NCI-H128 (cell line): ENCODE data around the gene C2CD3.
"Not testable (repeated sequence)": the region's sequence is repeated elsewhere in the genome, so short reads cannot be mapped to it uniquely, and the experiment has no call there.

Source experiments
- DNase-seq: peaks from one replicate; lab custom pipeline; 2025; ENCODE audit not compliant: unreplicated experiment; lab: John Stamatoyannopoulos, UW

C2CD3 gene

DNA sequence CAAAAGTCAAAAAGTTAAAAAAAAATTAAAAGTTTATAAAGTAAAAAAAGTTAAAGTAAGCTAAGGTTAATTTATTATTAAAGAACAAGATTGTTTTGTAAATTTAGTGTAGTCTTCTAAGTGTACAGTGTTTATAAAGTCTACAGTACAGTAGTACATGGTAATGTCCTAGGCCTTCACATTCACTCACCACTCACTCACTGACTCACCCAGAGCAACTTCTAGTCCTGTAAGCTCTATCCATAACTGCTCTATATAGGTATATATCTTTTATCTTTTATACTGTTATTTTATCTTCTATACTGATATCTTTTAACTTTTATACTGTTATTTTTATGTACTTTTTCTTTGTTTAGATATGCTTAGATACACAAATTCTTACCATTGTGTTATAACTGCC lies 11.2 kb downstream of the C2CD3 start:
- no peak for DNase-seq

DNA sequence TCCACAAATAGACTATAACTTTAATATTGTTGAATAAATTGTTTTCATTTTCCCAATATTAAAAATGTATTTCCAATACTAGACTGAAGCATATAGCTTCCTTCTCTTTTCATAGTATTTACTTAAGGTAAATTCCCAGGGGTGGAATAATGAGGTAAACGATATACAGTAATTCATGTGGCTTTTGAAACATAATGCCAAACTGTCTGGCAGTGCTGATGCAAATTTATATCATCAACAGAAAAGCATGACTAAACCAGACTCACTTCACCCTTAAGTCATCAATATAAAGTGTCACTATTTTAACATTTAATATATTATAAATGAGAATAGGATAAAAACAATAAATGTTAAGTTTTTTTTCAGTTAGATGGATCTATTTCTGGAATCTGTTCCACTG lies 13.6 kb downstream of the C2CD3 start:
- no peak for DNase-seq

DNA sequence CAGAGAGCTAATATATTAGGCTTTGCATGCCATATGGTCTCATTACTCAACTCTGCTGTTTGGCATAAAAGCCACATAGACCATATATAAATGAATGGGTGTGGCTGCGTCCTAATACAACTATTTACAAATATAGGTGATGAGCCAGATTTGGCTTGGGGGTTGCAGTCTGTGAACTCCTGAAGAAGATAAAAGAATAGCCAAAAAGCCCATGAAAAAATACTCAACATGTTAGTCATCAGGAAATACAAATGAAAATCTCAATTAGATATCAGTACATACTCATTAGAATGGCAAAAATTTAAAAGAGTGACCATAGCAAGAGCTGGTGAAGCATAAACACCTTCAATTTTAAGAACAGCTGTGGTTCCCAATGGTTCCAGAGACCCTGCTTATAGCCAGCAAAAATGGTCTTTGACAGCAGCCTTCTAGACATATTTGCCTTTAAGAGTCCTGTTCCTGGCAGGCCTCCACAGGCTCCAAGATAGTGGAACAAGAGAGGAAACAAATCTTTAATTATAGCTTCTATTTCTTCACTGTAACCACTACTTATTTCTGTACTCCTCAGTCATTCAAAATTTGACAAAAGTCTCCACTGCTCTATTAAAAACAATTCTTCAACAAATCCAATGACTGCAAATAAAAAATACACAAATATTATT lies 16.1 kb downstream of the C2CD3 start:
- DNase-seq: no peak

DNA sequence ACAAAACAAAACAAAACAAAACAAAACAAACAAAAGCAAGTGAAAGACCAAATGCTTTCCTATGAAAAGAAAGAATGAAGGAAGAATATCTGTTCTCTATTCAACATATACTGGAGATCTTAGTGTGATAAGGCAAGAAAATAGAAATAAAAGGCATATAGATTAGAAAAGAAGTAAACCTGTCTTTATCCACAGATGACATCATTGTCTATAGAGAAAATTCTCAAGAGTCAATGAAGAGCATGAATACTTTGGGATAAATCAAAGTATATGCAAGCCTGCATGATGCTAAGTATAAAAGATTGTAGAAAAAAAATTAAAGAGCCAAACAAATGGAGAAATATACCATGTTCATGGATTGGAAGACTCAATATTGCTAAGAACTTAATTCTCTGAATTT lies 17.6 kb downstream of the C2CD3 start:
- DNase-seq: no peak

DNA sequence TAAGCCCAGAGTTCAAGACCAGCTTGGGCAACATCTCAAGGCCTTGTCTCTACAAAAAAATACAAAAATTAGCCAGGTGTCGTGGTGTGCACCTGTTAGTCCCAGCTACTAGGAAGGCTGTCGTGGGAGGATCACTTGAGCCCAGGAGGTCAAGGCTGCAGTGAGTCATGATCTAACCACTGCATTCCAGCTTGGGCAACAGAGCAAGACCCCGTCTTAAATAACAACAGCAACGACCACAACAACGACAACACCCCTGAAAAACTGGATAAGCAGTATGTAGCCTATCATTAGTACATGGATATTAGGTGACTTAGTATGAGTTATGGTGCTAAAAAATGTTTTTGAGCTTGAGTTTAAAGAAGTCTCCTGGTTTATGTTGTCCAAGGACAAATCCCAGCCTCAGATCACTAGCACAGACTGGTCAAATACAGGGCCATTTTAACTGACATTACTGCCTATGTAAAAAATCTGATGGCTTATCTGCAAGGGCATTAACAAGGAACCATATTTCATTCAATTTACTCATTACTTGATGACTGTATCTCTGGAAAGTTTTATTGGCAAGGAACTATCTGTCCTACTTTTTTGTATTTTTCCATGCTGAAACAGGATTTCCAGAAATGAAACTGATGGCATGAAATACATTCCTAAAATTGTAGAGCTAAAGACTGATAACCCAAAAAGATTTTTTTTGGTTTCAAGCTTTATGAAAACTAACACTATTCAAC lies 23.4 kb downstream of the C2CD3 start:
- DNase-seq: no peak

DNA sequence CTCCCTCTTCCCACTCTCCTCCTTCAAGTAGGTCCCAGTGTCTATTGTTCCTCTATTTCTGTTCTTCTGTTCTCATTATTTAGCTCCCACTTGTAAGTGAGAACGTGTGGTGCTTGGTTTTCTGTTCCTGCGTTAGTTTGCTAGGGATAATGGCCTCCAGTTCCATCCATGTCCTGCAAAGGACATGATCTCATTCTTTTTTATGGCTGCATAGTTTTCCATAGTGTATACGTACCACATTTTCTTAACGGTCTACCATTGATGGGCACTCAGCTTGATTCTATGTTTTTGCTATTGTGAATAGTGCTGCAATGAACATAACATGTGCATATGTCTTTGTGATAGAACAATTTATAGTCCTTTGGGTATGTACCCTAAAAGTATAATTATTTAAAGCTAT lies 26.2 kb downstream of the C2CD3 start:
- DNase-seq: no peak

DNA sequence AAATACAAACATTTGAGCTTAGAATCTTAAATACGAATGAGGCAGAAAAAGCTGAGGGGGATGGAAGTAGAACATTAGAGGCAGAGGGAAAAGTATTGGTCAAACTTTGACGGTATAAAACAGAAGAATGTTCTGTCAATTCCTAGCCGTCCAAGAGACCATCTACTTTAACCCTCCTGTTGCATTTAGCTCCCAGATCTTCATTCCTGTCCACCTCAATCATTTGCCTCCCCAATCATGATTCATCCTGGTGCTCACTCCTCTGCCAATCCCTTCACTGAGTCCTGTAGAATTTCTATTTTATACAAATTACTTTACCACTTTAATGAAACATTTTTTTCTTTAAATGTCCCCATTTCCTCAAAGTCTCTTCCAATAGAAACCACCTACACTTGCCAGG lies 28.2 kb downstream of the C2CD3 start:
- no peak for DNase-seq

DNA sequence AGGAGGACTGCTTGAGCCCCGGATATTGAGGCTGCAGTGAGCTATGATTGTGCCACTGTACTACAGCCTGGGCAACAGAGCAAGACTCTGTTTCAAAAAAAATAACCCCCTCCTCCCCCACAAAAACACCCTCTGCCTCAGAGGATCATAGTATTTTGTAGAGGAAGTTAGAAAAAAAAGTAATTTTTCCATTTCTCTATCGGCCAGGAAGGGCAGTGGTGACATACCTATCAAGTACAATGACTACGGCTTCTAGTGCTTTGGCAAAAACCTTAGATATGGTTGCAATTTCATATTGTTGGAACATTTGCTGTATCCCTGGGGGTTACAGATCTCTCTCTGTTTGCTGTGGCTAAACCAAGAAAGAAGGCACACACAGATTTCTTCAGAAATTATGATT lies 28.9 kb downstream of the C2CD3 start:
- no peak for DNase-seq

DNA sequence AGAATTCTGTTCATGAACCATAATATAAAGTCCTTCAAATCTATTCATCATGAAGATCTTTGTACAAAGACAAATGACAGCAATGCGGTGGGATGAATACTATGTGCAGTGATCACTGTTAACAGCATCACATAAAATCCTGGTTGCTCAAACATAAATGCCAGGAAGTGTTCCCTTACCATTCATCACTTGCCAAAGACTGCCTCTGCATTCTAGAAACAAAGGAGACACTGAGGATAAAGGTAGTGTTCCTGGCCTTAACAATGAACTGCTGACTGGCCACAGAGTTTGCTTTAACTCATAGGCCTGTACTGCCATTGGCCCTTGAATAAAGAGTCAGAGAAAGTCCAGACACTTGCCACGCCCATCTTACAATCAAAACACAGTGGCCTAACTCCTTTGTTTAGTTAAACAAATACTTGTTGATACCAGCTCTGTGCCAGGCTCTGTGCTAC lies 29.5 kb downstream of the C2CD3 start:
- no peak for DNase-seq

DNA sequence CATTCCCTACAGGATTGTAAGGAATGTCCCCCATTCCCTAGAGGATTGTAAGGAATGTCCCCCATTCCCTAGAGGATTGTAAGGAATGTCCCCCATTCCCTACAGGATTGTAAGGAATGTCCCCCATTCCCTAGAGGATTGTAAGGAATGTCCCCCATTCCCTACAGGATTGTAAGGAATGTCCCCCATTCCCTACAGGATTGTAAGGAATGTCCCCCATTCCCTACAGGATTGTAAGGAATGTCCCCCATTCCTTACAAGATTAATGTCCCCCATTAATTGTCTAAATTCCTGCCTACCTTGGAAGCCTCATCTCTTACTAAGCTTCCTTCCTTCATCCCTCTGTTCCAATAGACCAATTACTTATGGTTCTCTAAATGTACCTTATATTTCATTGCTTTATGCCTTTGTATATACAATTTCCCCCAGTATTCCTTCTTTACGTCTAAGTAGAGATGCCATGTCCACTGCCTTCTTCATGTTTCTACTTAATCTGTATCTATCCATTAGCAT lies 30.8 kb downstream of the C2CD3 start:
- DNase-seq: not testable (repeated sequence)

DNA sequence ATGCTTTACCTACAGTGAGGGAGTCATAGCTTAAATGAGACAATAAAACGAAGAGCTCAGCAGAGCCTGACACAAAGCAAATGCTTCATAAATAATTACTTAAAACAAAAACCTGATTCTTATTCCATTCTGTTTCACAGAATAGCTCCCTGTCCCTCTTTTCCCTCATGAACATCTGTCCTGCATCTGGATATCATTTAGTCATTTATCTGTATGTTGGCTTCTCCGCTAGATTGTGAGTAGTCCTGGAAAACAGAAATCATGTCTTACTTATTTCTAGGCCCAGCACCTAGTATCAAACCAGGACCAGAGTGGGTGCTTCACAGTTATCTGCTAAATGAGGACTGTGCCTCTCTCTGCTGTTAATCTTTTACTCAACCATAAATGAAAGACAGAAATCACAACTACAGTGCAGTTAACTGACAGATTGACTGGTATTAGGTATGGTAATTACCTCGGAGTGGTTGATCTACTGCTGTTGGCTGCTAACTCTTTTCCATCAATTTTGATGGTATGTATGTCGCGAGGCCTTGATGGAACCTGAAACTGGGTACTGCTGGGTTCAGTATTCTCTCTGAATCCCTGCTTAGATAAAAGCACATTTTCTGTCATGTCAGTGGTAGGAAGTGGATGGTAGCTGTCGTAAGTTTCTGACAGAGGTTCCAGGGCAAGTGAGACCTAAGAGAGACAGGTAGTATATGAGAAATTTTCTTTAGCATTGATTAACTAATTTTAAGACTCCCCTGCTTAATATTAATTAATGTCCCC lies 31.5 kb downstream of the C2CD3 start:
- DNase-seq: no peak

DNA sequence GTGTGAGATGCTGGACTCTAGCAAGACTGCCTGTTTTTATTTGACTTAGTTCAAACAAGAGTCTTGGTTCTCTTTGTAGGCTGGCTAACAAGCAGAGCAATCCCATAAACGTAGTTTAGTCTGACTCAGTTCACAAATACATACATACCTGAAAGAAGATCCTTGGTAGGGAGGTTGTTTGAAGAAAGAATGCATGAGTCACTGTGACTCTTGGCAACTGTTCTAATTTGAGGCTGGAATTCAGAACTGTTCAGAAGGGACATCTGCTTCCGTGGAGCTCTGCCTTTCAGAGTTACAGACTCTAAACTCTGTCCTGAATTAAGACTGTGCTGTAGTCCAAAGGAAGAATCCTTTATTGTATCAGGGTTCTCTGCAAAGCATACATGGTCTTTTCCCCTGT lies 32.2 kb downstream of the C2CD3 start:
- no peak for DNase-seq

DNA sequence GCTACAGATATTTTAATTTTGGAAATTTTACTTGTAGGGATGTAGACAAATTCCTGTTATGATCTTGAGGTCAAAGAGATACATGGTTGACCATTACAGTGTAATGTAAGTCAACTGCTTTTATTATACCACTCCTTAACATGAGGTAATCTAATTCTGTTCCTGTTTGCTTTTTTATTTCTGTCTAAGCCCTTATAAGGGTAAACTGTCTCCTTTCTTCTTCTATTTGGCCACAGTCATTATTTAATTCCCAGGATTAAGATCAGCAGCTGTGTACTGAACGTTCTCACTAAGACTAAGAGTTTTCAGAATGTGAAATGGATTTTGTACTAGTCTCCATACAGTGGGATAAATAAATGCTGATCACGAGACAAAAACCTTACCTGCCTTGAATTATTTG lies 32.8 kb downstream of the C2CD3 start:
- DNase-seq: no peak

DNA sequence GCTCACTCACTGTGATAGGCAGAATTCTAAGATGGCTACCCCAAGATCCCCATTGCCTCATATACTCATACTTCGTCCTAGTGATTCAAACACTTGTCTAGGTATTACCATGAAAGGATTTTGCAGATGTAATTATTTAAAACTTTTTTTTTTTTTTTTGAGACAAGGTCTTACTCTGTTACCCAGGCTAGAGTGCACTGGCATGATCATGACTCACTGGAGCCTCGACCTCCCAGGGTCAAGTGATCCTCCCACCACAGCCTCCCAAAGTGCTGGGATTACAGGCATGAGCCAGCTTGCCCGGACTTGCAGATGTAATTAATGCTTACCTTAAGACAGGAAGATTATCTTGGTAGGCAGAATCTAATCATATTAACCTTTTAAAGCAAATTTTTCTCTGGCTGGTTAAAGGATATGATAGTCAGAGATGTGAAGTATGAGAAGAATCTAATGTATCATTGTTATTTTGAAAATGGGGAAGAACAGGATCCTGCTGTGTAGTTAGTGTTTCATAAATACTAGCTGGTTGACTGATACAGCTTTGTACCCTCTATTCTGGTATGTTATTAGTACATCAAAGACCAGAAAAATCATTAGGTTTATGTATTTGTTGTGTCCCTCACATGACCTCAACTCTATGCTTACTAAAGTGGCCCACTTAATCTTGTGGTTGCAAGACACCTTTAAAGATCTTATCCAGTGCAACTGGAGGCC lies 35.5 kb downstream of the C2CD3 start:
- DNase-seq: no peak

DNA sequence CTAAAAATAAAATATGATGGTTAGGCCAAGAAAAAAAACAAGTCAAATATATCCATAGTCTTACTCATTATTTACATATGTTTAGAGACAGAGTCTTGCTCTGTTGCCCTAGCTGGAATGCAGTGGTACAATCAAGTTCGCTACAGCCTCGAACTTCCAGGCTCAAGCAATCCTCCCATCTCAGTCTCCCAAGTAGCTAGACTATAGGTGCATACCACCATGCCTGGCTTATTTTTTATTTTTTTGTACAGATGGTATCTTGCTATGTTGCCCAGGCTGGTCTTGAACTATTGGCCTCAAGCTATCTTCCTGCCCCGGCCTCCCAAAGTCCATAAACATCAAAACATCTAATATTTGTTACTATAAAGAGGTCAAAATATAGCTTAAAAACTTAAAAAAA lies 36.1 kb downstream of the C2CD3 start:
- DNase-seq: no peak

DNA sequence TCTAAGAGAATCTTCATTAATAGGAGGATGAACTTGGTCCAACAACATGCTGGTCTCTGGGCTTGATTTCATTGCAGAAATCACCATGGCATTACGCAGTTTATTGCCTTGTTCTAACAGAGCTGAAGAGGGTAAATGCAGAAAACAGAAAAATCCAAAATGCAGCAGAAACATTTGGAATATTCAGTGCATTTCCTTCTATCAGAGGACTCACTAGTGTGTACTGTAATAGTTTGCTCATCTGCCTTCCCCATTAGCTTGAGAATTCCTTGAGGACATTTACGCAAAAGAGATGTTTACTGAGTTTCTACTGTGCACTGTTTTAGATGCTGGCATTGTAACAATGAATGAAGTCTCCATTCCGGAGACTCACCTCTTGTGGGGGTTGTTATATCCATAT lies 37.4 kb downstream of the C2CD3 start:
- DNase-seq: no peak

DNA sequence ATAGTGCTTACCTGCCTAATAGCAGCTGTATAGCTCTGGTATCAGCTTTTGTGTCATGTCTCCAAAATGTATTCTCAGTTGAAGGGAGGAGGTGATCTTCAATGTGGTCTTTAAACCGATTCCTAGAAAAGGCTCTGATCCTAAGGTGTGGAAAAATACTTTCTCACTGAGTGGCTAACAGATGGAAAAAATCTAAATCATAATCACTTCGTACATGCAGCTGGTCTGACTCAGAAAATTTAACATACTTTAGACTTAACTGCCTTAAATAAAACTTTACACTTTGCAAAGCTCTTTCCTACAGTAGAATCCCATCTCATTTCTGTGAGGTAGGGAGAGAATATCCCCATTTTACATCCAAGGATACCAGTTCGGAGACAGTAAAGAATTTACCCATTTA lies 38.0 kb downstream of the C2CD3 start:
- DNase-seq: no peak

DNA sequence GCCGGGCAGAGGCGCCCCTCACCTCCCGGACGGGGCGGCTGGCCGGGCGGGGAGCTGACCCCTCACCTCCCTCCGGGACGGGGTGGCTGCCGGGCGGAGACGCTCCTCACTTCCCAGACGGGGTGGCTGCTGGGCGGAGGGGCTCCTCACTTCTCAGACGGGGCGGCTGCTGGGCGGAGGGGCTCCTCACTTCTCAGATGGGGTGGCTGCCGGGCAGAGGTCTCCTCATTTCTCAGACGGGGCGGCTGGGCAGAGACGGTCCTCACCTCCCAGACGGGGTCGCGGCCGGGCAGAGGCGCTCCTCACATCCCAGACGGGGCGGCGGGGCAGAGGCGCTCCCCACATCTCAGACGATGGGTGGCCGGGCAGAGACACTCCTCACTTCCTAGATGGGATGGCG lies 41.7 kb downstream of the C2CD3 start:
- not testable (repeated sequence) for DNase-seq

DNA sequence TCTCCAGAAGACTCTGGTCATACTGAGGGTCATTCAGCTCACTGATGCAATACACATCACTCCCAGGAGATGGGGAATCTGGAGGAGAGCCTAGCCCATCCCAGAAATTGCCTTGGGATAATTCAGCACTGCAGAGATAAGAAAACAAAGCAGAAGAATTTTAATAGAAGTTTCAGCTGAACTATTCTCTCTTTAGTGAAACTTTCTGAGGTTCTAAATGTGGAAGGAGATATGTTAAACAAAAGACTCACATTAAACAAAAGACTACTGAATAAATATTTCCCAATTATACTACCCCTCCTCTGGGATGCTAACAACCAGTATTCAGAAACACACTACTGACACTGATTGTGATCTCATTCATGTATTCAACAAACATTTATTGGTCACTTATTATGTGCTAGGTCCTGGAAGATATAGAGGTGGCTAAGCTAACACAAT lies 47.8 kb downstream of the C2CD3 start:
- no peak for DNase-seq

DNA sequence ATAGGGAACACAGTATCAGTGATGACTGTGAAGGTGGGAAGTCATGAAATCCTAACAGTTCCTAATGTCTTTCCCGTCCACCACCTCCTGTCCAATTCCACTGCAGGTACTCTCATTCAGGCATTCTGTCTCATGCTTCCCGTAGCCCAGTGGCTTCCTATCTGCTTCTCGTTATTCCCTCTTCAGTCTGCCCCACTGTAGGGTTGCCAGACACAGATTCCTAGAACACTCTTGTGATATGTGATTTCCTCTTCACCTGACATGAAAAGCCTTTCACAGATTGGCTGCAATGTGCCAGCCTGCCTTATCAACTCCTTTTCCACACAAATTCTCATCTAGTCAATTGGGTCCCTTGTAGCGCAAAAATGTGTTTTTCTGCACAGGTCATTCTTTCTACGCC lies 49.0 kb downstream of the C2CD3 start:
- no peak for DNase-seq
